Fibroblast of mammary gland (primary cell): ENCODE data around the gene CXorf58.
A peak's percentile ranks its signal among the peaks of the same experiment; 100 is the strongest.

Experiments used
- DNase-seq: peaks from one replicate; pipeline ENCODE4 v3.0.0-alpha.2; 2010; ENCODE audit warnings: low read depth
- H3K4me3 ChIP-seq: 2 replicates; pipeline ENCODE4 v1.5.1; 2011; ENCODE audit warnings: low read depth, mild to moderate bottlenecking, low read length, moderate library complexity; ENCODE audit not compliant: control insufficient read depth
- CTCF ChIP-seq: conservative IDR thresholded peaks from 2 replicates; pipeline ENCODE4 v1.5.1; 2011; ENCODE audit warnings: low read depth, low read length, inconsistent platforms; ENCODE audit not compliant: control insufficient read depth, insufficient read depth

Gene CXorf58

GRCh38 chrX:23936180-23936579, 28.4 kb downstream of the CXorf58 start:
- TF ChIP-seq CTCF = no peak
- no peak for DNase-seq
- H3K4me3 ChIP-seq = no peak overlapping the region

- no peak for TF ChIP-seq CTCF
- H3K4me3 ChIP-seq = no peak overlapping the region
- DNase-seq = peak; percentile 50
Measured at GRCh38 chrX:23937100-23937499, 29.3 kb downstream of the CXorf58 start.

GRCh38 chrX:23938690-23939089, 30.9 kb downstream of the CXorf58 start:
- peak; percentile 51 for DNase-seq
- no peak overlapping the region for H3K4me3 ChIP-seq
- TF ChIP-seq CTCF = no peak

- no peak overlapping the region for H3K4me3 ChIP-seq
- TF ChIP-seq CTCF = no peak
- no peak for DNase-seq
Measured at GRCh38 chrX:23939203-23939602, 31.4 kb downstream of the CXorf58 start.

GRCh38 chrX:23944234-23944633, 36.4 kb downstream of the CXorf58 start:
- no peak overlapping the region for H3K4me3 ChIP-seq
- no peak for TF ChIP-seq CTCF
- no peak for DNase-seq

- no peak for DNase-seq
- H3K4me3 ChIP-seq = no peak overlapping the region
- no peak for TF ChIP-seq CTCF
Measured at GRCh38 chrX:23945206-23945605, 37.4 kb downstream of the CXorf58 start.

- no peak for DNase-seq
- no peak for TF ChIP-seq CTCF
- no peak overlapping the region for H3K4me3 ChIP-seq
Measured at GRCh38 chrX:23952391-23952790, 44.6 kb downstream of the CXorf58 start.
